NCI-H2171 treated with DMSO at 0.1 percent for 48 hours (cell line): Measurements from ENCODE around the gene CEP68.
A peak's percentile ranks its signal among the peaks of the same experiment; 100 is the strongest.
"Not testable (repeated sequence)": the region's sequence is repeated elsewhere in the genome, so short reads cannot be mapped to it uniquely, and the experiment has no call there.

Experiments used
- DNase-seq: peaks from one replicate; lab custom pipeline; 2025; lab: John Stamatoyannopoulos, UW

Gene CEP68

GRCh38 chr2:65056215-65057053, at the start of gene CEP68:
Gene CEP68, plus strand, starts transcription at chr2:65056416. Its CDS starts 13,029 bp downstream, at chr2:65069445.
- peak; percentile 96 for DNase-seq

GRCh38 chr2:65013776-65014175, 42.4 kb upstream of the CEP68 start:
- no peak for DNase-seq

- DNase-seq: no peak
These were observed 40.5 kb upstream of the CEP68 start for GRCh38 chr2:65015731-65016130.

- no peak for DNase-seq
These were observed 39.4 kb upstream of the CEP68 start for GRCh38 chr2:65016789-65017188.

GRCh38 chr2:65017335-65017734, 38.9 kb upstream of the CEP68 start:
- no peak for DNase-seq

GRCh38 chr2:65018141-65018582, 38.1 kb upstream of the CEP68 start:
- DNase-seq: no peak

- DNase-seq: no peak
These were observed 37.2 kb upstream of the CEP68 start for GRCh38 chr2:65019010-65019409.

GRCh38 chr2:65019675-65020195, 36.5 kb upstream of the CEP68 start:
- DNase-seq: no peak

GRCh38 chr2:65020251-65020650, 36.0 kb upstream of the CEP68 start:
- not testable (repeated sequence) for DNase-seq

- DNase-seq: no peak
These were observed 35.2 kb upstream of the CEP68 start for GRCh38 chr2:65020943-65021528.

- DNase-seq: no peak
These were observed 34.5 kb upstream of the CEP68 start for GRCh38 chr2:65021709-65022108.

- DNase-seq: no peak
These were observed 34.0 kb upstream of the CEP68 start for GRCh38 chr2:65022189-65022588.

GRCh38 chr2:65023742-65024141, 32.5 kb upstream of the CEP68 start:
- no peak for DNase-seq

- DNase-seq: no peak
These were observed 31.9 kb upstream of the CEP68 start for GRCh38 chr2:65024149-65024829.

- no peak for DNase-seq
These were observed 30.6 kb upstream of the CEP68 start for GRCh38 chr2:65025453-65026123.

GRCh38 chr2:65026154-65026553, 30.1 kb upstream of the CEP68 start:
- DNase-seq: no peak

GRCh38 chr2:65026704-65027464, 29.3 kb upstream of the CEP68 start:
- no peak for DNase-seq

- DNase-seq: no peak
These were observed 28.5 kb upstream of the CEP68 start for GRCh38 chr2:65027616-65028244.

- DNase-seq: no peak
These were observed 25.5 kb upstream of the CEP68 start for GRCh38 chr2:65030476-65031332.
